Hematopoietic multipotent progenitor cell treated with erythropoietin and hydrocortisone succinate and interleukin-3 and kit ligand, for 17 days (in vitro differentiated cells): Measurements from ENCODE around the gene ASCL5.

ENCODE experiments used
- DNase-seq: peaks from one replicate; pipeline ENCODE4 v3.0.0-alpha.2; 2015; ENCODE audit warnings: low spot score

ASCL5 gene

DNA sequence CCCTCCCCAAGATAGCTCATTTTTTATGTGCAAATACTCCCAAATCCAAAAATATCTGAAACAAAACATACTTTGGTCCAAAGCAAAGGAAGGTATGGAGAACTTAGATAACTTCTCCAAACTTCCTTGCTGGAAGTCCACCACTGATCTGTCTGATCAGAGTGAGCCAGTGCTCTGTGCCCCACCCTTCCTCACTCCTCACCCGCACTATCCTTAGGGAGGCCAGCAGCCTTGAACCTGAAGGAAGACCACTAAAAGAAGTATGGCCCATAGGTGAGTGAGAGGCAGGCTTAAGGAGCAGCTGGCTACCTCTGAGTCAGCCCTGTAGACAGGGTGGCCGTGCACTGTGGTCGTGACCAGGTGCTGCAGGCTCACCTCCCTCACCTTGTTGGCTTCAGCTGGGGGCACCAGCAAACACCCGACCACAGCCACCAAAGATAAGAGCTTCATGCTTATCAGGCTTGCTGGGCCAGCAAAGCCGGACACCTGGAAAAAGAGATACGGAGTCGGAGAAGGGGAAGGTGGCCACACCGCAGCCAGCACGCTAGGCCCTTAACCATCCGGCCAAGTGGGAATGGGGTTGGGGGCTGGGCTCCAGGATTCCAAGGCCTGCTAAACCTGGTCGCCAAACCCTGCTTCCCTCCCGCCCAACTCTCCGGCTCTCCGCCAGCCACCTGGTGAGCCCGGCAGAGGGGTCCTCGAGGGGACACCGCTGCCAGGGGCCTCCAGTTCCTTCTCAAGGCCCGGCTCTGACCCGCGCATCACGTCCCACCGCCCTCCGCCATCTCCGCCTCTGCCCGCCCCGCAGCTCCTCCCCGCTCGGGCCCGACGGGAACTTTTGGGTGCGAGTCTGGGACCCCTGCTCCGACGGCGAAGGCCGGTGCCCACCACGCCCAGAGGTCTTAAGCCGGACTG is 26.7 kb upstream of the ASCL5 start:
- DNase-seq = peak; percentile 66

DNA sequence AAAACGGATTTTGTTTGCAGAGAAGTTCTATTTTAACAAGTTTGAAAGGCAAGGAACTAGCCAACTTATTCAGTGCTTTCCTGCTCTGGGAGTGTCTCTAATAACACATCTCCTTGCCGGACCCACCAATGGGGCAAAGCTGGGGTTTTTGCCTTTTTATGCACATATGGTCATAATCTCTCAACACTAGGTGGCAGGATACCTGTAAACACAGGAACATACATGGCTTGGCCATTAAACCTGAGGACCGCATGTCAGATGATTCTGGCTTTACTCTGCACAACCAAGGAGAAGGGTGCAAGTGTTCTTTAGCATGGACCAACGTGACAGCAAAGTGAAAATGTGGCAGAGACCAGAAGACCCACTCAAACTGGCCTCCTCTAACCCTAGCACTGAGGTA is 22.4 kb upstream of the ASCL5 start:
- peak; percentile 59 for DNase-seq

DNA sequence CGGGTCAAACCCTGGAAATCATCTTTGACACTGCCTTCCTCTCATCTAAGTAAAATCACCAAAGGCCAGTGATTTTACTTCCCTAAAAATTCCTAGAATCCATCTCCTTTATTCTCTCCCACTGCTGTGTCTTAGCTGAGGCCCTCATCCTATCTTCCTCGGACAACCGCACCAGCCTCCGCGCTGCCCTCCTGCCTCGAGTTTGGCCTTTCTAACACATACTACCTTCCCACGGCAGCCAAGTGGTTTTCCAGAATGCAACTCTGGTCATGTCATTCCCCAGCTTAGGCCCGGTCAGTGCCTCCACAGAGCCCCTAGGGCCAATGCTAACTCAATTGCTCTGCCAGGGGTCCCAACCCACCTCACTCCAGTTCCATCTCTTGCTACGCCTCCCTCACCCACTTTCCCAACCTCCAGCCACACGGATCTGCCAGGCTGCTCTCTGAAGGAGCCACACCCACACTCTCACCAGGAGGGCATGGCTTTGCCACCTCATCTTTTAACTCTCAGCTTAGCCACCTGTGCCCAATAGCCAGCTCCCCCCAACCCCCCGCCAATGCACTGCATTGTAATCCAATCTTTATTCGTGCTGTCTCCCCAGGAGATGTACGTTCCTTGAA is 20.5 kb upstream of the ASCL5 start:
- DNase-seq = no peak

DNA sequence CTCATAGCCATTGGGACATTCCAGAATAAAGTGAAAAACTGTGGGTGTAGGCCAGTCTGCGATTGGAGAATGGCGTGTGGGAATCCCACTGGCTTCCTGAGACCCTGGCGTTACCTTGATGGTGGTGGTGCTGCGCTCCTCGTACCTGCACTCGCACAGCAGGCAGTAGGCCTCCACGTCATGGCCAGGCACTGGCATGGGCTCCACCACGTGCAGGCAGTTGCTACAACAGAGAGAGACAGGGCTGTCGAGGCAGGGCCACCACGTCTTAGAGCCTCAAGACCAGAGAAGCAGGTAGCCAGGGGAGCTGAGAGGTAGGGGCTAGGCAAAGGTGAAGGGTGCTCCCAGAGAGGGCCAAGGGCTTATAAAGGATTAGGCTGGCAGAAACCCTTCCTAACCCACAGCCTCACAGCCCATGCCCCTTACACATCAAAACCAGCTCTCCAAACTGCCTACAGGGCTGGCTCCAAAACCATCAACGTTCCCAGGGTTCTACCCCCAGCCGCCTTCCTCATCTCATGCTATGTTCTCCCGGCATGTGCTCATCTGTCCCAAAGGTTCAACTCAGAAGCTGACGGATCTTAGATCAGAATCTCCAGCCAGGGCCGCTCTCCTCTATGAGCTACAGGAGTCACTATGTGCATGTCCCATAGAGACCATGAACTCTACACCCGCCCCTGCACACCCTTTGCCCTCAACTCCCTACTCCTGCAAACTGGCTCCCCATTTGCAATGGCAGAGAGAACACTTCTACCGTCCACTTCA is 19.8 kb upstream of the ASCL5 start:
- no peak for DNase-seq

DNA sequence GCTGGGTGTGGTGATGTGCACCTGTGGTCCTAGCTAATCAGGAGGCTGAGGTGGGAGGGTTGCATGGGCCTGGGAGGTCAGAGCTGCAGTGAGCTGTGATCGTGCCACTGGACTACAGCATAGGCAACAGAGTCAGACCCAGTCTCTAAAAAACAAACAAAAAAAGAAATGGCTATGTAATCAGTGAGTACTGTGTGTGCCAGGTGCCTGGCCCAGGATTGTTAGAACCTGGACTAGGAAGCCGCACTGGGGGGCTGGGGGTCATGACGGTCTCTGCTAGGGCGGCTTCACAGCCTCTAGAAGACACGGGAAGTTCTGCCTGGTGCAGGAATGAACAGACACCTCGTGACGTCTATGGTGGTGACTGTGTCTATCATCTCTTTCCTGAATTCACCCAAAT is 18.8 kb upstream of the ASCL5 start:
- DNase-seq = no peak

DNA sequence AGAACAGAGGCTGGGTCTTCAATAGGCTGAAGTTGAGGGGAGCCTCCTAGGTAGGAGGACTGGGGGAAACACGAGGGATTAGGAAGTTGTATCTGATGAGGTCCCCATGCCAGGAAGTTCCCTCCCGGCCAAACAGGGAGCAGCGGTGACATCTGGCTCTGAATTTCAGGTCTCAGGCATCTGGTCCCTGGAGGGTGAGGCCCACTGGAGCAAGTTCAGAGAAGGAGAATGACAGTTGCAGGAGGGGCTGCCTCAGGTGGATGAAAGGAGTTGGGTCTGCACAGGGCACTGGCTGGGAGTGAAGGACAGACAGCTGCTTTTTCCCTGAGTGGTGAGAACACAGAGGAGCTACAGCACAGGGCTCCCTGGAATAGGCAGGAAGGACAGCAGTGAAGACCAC is 18.1 kb upstream of the ASCL5 start:
- no peak for DNase-seq

DNA sequence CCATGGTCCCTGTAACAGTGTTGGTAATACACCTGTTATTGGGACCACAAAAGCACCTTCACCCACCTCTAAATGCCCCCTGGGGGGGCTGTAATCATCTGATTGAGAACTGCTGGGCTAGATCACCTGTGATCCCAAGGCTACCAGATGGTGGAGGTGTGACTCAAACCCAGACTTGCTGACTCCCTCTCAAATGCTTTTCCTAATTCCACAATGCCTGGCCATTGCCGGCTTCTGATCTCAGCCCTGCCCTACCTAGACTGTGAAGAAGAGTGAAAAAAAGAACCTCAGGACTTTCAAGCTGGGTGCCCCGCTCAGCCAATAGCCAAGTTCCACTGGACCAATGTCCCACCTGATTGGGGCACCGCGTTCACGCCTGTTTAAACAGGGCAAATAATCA is 17.7 kb upstream of the ASCL5 start:
- DNase-seq = no peak

DNA sequence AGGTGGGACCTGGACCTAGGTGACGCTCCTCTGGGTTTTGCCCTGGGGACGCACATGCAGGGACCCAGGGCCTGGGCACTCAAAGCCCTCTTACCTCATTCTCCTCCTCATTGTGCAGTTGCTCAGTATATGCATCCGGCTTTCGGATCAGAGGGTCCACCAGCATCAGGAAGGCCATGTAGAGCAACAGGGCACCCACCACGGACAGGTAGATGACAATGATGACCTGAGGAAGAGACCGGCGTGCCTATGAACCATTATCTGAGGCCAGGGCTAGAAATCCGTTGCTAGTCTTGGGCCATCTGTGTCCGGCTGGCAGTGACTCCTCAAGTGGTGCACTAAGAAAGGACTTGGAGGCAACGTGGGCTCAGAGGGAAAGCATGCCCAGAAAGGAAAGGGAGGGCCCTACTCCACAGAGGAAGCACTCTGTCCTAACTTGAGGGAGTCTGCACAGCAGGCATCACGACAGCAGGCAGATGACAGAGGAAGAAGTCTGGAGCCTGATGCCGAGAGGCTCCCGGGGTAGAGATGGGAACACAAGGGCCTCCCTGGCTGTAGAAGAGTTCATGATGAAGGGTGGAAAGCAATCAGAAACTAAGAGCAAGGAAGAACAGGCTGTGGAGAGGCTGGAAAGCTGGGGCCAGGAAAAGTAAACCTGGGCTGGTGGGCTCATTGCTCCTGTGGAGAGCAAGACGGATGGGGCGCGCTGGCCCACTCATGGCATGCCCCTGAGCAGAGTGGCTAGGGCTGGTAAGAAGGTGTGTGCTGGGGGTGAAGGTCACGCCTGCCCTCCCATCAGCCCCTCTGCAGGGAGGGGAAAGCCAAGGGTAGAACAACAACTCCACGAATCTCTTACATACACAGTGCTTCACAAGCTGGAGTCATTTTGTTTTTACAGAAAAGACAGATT is 17.0 kb upstream of the ASCL5 start:
- DNase-seq = no peak

DNA sequence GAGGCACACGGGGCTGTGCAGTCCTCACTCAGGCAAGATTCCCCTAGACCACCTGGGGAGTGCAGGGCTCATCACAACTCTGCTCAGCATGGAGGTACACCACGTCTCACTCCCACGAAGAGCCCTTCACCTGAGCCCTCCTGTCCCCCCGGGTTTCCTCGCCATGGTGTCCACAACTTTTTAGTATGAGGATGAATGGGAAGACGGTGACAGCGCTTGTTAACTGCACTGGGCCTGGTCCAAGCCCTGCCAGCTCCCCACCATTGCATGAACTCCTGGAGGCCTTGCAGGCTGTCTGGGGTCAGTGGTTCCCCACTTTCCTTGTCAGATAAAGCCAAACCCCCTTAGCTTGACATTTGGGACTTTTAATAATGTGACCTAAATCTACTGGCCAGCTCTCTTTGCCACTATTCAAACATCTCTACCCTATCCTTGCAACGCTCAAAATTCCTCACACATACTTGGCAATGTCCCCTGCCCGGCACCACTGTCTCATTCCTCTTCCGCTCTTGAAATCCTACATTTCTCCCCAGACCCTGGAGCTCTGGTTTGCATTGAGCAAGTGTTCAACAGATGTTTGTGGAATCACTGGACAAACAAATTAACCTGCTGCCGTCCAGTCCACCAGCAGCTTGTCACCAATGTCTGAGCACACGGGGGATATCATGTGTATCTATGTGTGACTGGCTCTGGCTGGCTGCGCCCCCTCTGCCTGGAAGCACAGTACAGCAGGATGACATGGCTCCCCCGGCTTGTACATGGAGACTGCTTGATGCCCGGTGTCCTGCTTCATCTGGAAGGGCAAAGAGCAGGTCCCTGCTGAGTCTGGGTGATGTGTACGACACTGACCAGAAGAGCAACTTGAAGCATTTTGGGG is 16.1 kb upstream of the ASCL5 start:
- no peak for DNase-seq

DNA sequence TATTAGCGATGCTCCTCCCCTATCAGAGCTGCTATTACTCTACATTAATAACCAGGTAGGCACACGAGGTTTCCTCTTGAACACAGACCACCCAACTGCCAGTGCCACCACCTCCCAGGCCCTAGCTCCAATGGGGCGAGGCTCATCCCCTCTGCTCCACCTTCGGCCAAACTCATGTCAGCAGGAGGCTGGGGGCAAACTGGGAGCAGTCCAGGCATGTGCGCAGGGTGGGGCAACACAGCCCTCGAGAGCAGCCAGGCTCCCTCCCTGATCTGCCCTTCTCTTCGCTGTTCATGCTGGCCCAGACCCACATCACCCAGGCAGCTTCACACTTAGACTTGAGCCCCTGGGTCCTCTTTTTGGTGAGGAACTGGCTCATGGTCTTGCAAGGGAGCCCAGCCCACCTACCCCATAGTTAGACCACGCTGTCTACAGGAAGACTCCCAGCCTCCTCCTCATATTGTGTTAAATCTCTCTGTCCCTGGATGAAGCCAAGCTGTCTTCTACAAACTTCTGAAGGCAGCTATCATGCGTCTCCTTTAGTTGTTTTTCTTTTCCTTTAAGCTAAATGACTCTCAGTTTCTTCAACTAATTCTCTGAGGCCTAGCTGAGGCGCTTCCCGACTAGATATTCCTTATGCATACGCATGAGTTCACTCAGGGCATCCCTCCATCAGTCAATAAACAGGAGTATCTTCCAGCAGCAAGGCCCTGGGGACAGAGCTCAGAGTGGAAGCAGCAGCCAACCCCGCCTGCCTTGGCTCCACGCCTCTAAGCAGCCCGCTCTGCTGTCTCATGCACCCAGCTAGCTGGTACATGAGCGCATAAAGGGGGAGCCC is 15.2 kb upstream of the ASCL5 start:
- DNase-seq = no peak

DNA sequence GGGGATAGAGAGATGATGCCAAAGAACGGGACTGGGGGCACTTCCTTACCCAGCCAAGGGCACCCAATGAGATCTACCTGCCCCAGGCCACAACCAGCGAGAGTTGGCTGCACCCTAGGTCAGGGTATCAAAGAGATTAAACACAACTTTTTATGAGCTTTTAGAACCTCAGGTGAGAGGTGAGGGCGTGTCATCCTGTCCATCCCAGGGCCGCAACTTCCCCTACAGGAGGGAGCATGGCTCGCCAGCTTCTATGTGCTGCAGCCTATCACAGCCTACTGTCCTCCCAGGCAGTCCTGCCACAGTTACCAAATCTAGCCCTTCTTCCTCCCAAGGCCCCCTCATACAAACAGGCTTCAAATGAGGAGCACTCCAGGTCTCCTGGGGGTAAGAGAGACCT is 14.4 kb upstream of the ASCL5 start:
- DNase-seq = no peak

DNA sequence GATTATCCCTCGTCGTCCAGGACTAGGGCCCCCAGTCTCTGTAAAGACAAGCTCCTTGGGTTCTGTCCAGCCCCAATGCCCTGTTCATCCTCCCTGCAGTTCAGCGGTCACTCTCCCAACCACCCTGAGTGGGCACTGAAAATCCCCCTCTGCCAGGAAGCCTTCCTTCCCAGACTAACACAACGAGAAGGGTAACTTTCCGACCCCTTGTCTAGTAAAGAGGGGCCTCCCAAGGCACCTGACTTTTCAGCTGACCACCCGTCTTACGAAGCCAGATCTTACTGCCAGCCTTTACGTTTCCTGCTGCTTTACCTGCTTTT is 13.9 kb upstream of the ASCL5 start:
- DNase-seq = no peak

DNA sequence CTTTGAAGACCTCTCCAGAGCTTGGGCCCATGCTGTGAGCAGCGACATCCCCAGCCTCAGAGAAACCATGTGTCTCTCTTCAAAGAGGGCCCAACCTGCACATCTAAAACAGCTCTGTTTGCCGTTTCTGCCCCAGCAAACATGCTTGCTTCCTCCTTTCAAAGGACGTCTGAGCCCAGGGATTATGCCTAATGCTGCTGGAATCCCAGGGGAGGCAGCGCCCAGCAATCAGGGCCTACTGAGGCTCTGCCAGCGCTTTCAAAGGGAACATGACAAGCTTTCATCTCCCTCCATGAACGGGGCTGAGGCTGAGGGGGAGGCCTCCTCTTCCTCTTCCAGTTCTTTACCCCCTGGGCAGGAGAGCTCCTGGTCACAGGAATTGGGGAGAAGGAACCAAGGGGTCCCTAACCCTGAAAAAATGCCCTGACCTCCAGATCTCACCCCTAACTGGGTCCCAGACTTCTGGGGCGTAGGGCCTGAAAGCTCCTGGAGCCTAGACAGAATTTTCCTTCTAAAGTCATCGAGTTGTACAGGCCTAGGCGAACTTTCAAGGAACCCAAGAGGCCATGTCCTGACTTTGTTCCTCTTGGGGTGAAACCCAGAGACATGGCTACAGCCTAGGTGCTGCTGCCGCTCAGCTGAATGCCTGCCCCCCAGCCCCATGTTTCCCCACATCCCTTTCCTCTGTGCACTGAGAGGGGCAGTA is 13.4 kb upstream of the ASCL5 start:
- no peak for DNase-seq

DNA sequence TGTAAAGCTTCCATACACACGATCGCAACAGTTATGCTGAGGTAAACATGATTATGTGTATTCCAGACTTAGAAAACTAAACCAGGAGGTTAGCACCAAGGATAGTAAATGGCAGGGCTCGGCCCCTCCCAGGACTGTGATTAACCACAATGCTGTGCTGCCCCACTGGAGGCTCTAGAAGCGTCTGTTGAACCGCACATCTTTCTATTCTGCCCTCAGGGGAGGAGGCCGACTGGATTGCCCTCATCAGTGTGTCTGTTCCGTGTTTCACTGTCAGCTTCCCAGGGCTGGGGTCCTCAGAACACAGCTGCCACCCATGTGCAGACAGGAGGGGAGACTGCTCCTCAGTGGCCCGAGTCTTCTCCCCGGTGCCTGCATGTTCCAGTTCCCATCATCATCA is 12.8 kb upstream of the ASCL5 start:
- no peak for DNase-seq

DNA sequence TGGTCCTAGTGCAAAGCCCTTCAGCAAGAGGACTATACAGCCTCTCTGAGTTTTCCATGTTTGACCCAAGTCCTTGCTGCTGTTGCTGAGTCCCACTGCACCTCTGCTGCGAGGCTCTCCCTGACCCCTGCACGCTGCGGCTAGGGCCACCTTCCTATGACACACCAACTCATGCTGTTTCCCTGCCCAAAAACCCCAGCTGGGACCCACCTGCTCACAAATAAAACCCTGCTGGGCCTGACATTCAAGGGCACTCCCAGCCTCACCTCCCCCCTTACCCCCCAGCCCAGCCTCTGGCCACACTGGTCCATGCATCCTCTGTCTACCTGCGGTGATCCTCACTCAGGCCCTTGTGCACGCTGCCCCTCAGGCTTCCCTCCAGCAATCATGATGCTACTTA is 12.3 kb upstream of the ASCL5 start:
- no peak for DNase-seq

DNA sequence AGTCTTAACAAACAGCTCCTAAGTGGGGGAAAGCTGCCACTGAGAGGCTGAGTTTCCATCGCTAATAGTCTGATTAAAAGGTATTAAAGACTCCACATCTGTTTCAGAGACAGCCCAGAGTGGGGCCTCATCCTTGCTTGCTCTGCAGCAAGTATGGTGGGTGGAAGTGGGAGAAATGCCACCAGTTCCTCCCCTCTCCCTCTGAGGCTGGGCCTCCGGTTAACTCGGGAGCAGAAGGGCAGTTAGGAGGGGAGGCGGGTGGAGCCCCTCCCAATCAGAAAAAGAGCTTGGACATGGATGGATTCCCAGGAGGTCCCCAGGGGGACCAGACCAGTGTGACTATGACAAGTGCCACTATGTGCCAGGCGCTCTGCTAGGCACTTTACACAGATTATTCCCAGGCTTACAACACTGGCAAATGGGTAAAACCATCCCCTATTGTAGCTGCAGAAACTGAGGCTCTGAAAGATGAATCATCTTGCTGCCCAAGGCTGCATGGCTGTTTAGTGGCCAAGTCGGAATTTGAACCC is 11.4 kb upstream of the ASCL5 start:
- DNase-seq = no peak

DNA sequence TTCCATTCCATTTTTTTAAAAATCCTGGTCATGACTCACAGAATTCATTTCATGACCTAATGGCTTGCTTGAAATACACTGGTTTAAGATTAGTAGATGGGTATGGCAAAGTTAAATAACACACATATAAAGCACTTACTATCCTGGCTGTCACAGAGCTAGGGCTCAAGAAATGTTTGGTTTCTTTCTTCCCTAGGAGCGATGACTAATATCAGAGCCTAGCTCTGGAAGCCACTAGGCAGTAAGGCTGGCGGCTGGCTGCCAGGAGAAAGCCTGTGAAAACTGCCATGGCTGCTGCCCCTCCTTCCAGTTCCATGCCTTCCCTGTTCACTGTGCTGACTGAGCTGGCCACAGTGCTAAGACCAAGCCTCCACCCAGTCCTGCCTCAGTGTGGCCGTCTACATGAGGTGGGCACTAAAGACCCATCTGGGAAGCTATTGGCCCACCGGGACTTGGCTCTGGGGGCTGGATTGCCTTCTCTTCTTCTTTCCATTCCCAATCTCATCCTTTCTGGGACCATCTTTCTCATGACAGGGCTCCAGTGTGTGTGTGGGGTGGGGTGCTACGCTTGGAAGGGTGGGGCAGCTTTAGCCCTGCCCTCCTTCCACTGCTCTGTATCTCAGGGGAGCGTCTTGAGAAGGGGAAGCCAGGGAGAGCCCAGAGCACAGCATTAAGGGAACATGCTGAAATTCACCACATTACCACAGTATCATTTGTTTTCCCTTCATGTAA is 10.8 kb upstream of the ASCL5 start:
- peak; percentile 8 for DNase-seq

DNA sequence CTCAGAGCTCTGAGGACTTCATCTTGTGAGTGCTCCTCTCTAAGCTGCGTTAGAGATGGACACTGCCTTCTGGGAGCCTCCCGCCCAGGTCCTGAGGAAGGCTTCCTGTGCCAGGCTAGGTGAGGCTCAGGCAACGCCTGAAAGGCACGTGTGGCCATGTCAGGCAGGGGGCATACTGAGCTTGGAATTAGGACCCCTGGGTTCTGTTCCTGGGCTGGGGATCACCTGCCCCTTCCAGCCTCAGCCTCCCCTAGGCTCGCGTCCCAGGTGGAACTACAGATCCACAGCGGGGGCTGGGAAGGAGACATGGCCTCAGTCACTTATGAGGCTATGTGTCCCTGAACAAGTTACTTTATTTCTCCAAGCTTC is 10.0 kb upstream of the ASCL5 start:
- DNase-seq = no peak
